Left kidney (tissue), 2 donors: ENCODE data around the gene SLC10A1. TPM values are rescaled to one million over a fixed set of nuclear protein-coding genes. Genes with fewer than 3 reads are reported as not detected.
"Not testable (repeated sequence)": the region's sequence is repeated elsewhere in the genome, so short reads cannot be mapped to it uniquely, and the experiment has no call there.

Experiments
- DNase-seq: peaks from one replicate; pipeline ENCODE4 v3.0.0-alpha.2; 2013
- polyA plus RNA-seq: library from polyadenylated mRNA; unstranded; fragments of 120-200 nt; gene quantifications from one replicate; pipeline ENCODE4 v1.2.1, GENCODE V29; 2013; ENCODE audit not compliant: insufficient read length

The SLC10A1 gene
- polyA plus RNA-seq, 1 donor, result 0.22 TPM

GRCh38 chr14:69769623-69770022, 27.4 kb downstream of the SLC10A1 start:
- DNase-seq, result no peak

GRCh38 chr14:69768873-69769272, 28.2 kb downstream of the SLC10A1 start:
- DNase-seq, result no peak

- peak; percentile 94 for DNase-seq
These were observed 29.6 kb downstream of the SLC10A1 start for GRCh38 chr14:69767369-69767999.

- peak; percentile 97 for DNase-seq
These were observed 30.1 kb downstream of the SLC10A1 start, which contains the start of gene SRSF5 for GRCh38 chr14:69766984-69767368. Gene SRSF5 (plus strand): TSS chr14:69767142. CDS start chr14:69768157, 1,015 bp downstream.

- no peak for DNase-seq
These were observed 33.1 kb downstream of the SLC10A1 start for GRCh38 chr14:69763761-69764510.

- no peak for DNase-seq
These were observed 36.2 kb downstream of the SLC10A1 start for GRCh38 chr14:69760810-69761209.

- no peak for DNase-seq
These were observed 40.7 kb downstream of the SLC10A1 start for GRCh38 chr14:69756298-69756697.

GRCh38 chr14:69755784-69756183, 41.3 kb downstream of the SLC10A1 start:
- DNase-seq, result no peak

- no peak for DNase-seq
These were observed 41.7 kb downstream of the SLC10A1 start for GRCh38 chr14:69755296-69755695.

GRCh38 chr14:69754487-69754886, 42.6 kb downstream of the SLC10A1 start:
- no peak for DNase-seq

GRCh38 chr14:69753860-69754259, 43.2 kb downstream of the SLC10A1 start:
- no peak for DNase-seq

- DNase-seq, result no peak
These were observed 44.3 kb downstream of the SLC10A1 start for GRCh38 chr14:69752773-69753172.

GRCh38 chr14:69750495-69750894, 46.5 kb downstream of the SLC10A1 start:
- DNase-seq, result no peak

- peak; percentile 33 for DNase-seq
These were observed 47.1 kb downstream of the SLC10A1 start for GRCh38 chr14:69749956-69750355.

- DNase-seq, result no peak
These were observed 56.0 kb downstream of the SLC10A1 start for GRCh38 chr14:69741055-69741454.

- not testable (repeated sequence) for DNase-seq
These were observed 60.6 kb downstream of the SLC10A1 start for GRCh38 chr14:69736405-69736804.

GRCh38 chr14:69731919-69732598, 65.0 kb downstream of the SLC10A1 start:
- not testable (repeated sequence) for DNase-seq

- no peak for DNase-seq
These were observed 69.2 kb downstream of the SLC10A1 start for GRCh38 chr14:69727860-69728259.

- DNase-seq, result no peak
These were observed 70.1 kb downstream of the SLC10A1 start for GRCh38 chr14:69726761-69727511.
